Endometrial microvascular endothelial cells (primary cell): ENCODE results near the gene ALAS1. TPM values are rescaled to one million over a fixed set of nuclear protein-coding genes. Genes with fewer than 3 reads are reported as not detected.

Experiments
- in situ Hi-C: cut with HindIII; loops from 2 replicates; pipeline ENCODE4 v1.10.0; 2017; ENCODE audit warnings: low sequenced_read_pairs, low pct_unique_long_range_greater_than_20kb; ENCODE audit errors: inconsistent ontology term
- total RNA-seq: library from RNA; depleted of rRNA; stranded (reverse); fragments of >200 nt; gene quantifications from one replicate; pipeline ENCODE4 v1.2.3, GENCODE V29; 2015; ENCODE audit errors: inconsistent ontology term

ALAS1 gene
- total RNA-seq, 1 donor from 2014 or later: 61.7 TPM

GRCh38 chr3:52215351-52215750 is 17.4 kb downstream of the ALAS1 start:
- in situ Hi-C loops: no loop called here

GRCh38 chr3:52216585-52217408 is 18.8 kb downstream of the ALAS1 start:
- in situ Hi-C loops: no loop called here

DNA sequence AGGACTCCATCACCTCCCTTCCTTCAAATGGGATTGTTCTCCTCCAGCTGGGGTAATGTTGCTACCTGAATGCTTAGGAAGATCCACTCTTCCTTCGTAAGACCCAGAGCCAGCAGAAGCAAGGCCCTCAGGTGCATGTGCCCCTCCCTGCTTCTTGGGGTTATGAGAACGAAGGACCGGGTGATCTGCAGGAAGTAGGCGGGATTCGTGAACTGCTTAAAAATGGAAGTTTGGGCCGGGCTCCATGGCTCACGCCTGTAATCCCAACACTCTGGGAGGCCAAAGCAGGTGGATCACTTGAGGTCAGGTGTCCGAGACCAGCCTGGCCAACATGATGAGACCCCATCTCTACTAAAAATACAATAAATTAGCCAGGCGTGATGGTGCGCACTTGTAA is 19.4 kb downstream of the ALAS1 start:
- in situ Hi-C loops: no loop called here

- in situ Hi-C loops: no loop called here
Observed at GRCh38 chr3:52218026-52218425, 20.1 kb downstream of the ALAS1 start.

DNA sequence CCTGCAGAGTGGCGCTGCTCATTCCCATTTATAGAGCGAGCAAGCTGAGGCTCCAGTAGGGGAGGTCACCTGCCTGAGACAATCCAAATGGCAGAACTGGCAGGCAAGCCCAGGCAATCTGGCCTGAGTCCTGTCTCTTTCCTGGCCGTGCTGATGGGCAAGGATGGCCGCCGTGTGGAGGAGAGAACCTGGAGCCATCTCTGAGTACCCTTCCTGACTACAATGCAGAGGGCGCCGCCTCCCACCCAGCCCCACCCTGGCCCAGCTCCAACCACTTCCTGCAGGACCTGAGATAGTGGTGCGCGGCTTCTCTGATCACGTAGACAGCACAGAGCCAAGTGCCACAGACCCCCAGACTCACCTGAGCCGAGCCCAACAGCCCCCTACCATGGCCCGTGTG is 20.5 kb downstream of the ALAS1 start:
- in situ Hi-C loops: no loop called here

GRCh38 chr3:52218937-52219650 is 21.1 kb downstream of the ALAS1 start:
- in situ Hi-C loops: no loop called here

DNA sequence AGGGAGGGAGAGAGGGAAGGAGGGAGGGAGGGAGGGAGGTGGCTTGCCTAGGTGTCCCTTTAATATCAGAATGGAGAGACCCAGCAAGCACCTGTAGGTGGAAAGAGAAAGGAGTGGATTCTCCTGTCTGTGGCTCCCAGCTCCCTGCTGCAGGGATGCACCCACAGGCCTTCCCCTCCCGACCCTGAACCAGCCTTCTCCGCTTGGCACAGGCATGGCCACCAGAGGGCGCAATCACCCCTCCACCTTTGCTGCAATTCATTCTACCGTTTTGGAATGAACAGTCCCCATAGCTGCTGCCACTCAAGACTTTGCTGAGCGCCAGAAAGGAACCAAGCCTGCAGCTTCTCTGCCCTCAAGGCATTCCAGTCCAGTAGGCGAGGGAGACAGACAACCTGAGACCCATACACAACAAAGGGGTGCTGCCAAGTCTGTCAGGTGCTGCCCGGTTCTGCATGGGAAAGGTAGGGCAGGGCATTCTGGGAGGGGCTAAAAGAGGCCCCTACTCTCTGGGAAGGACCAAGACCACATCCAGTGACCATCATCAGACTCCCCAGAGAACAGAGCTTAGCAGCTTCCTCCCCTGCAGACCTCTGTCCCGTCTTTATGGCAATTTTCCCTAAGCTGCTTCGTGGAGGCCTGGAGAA is 22.5 kb downstream of the ALAS1 start:
- in situ Hi-C loops: no loop called here

DNA sequence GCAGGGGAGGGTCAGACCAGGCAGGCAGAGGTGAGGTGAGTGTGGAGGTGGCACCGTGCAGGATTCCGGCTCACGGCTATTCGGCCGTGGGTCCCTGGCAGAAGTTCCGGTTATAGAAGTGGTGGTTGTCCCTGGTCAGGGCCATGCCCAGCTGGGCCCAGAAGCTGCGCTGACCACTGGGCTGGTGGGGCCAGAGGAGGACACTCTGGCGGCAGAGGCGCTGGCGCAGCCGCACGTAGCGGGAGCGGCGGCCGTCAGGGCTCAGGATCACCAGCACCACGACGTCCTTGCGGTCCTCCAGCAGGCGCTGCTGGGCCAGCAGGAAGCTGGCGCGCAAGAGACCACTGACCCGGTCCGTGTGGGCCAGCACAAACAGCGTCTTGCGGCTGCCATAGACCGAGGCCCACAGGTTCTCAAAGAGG is 23.2 kb downstream of the ALAS1 start:
- in situ Hi-C loops: no loop called here

- in situ Hi-C loops: no loop called here
Observed at GRCh38 chr3:52221563-52222318, 23.8 kb downstream of the ALAS1 start.

DNA sequence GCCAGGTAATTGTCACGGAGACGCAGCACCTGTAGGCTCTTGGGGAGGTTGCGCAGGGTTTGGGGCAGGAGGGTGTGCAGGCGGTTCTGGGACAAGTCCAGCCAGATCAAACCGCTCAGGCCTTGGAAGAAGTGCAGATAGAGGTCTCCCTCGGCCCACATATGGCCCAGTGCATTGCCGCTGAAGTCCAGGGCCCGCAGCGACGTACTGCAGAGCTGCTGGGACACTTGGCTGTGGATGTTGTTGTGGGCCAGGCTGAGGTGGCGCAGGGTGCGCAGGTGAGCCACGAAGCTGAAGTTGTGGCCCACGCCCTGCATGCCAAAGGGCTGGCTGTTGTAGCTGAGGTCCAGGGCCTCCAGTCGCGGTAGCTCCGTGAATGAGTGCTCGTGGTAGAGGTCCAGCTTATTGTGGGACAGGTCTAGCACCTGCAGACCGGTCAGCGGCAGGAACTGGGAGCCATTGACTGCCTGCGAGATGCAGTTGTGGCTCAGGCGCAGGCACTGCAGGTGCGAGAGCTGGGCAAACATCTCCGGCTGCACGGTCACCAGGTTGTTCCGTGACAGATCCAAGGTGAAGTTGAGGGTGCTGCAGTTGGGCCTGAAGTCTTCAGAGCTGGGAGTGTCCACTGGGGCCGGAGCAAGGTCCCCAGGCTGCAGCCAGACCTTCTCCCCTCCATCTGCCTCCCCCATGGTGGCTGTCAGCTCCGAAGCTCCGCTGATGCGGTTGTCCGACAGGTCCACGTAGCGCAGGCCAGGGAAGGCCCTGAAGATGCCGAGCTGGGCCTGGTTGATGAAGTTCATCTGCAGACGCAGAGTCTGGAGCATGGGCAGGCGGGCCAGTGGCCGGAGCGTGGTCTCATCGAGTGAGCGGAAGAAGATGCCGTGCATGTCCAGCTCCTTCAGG is 24.6 kb downstream of the ALAS1 start:
- in situ Hi-C loops: no loop called here

DNA sequence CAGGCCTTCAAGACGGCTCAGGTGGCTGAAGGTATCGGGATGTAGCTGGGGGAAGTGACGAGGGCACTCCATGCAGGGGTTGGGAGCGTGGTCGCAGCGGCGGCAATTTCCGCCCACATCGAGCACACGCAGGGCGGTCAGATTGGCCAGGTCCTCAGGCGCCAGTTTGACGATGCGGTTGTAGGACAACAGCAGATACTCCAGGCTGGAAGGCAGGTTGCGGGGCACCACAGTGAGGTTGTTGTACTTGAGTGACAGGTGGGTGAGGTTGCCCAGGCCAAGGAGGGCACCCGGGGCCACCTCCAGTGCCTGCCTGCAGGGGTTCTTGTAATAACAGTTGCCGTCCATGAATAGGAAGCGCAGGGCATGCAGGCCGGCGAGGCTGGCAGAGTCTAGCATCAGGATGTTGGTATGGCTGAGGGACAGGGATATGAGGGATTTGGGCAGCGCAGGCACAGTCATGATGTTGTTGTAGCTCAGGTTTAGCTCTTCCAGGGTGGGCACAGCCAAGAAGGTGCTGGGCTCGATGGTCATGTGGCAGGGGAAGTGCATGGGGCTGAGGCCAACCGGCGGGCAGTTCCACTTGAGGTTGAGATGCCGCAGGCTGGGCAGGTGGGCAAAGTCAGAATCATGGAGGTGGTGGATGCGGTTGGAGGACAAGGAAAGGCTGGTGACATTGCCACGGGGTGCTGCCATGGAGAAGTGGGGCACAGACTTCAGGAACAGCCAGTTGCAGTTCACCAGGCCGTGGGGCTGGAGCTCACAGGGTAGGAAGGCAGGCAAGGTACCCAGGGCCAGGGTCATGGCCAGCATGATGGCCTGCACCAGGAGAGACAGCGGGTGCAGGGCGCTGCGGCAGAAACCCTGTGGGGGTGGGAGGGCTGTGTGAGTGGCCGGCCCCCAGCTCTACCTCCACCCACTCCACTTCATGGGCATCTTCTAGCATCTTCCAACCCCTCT is 25.8 kb downstream of the ALAS1 start:
- in situ Hi-C loops: no loop called here

DNA sequence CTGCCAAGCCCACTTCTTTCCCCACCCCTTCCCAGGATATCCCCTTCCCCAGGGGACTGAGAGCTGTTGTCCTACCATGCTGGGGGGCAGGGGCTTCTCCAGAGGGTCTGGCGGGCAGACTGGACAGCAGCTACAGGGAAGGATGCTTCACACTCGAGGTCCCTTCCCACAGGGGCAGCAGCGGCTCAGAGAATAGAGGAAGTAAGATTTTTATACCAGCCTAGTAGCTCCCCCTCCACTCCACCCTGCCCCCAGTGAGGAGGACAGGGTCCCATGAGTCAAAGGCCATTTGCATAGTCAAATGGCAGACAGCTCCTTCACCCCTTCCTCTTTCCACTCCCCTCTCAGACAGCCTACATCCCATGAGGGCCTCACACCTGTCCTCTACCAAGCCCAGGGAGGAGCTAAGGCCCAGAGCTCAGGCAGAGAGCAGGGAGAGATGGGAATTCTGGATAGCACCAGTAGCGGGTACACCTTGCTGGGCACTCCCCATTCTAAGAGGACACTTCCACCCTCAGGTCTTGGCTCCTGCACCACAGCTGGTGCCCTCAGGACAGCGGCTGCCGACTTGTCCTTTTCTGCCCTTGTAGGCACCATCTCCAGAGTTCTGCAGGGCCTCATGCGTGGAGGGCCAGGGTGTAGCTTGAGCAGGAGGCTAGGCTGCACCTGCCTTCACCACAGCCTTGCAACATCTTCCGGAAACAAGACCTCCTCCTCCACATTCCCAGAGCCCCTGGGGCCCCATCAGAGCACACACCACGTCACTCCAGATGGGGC is 27.7 kb downstream of the ALAS1 start, which contains the start of gene TLR9:
TLR9 (minus strand) TSS at position 194 of the 777 bp plus-strand sequence; CDS start at position 78, 116 bp downstream.
- in situ Hi-C loops: no loop called here

GRCh38 chr3:52226229-52226817 is 28.4 kb downstream of the ALAS1 start:
- in situ Hi-C loops: no loop called here

DNA sequence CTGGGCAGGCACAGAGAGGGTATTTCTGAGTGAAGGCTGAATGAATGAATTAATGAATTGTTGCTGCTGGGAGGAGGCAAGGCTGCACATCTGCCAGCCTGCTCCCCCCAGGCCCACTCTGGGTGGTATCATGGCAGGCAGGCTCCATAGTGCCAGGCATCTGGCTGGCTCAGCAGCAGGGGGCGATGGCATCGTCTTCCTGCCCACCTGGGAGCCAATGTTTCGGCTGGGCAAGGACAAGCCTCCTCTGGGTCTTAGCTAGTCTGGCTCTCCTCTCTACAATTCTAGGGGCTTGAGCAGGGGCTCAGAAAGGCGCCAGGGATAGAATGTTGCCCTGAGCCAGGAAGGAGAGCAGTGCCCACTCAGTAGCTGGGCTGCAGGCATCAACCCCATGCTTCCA is 29.2 kb downstream of the ALAS1 start:
- in situ Hi-C loops: no loop called here

DNA sequence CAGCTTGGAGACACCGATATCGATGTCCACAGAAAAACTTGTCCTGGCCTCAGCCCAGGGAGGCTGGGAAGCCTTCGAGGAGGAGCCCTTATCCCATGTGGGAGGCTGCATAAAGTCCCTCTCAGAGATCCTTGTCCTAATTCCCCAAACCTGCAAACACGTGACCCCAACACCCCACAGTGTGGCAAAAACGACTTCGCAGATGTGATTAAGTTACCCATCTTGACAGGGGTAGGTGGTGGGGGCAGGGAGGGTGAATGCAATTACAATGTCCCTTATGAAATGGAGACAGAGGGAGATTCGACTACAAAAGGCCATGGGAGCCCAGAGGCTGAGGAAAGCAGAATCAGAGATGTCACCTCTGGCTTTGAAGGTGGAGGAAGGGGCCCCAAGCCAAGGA is 29.8 kb downstream of the ALAS1 start:
- in situ Hi-C loops: no loop called here

DNA sequence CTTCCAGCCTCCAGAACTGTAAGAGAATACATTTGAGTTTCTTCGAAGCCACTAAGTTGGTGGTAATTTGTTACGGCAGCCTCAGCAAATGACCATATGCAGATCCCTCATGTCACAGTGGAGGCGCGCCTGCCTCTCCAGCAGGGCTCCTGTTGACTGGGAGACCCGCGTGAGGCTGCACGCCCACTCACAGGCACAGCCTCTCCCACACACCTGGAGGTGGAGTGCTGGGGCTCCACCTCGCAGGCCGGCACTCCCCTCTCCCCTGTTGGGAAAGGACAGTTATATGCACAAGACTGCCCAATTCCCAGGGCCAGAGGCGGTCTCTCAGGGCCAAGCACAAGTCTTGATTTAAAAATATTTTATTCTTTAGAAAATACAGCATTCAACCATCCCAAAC is 30.3 kb downstream of the ALAS1 start:
- in situ Hi-C loops: no loop called here
